Fibroblast of skin of left quadriceps (primary cell): Measurements from ENCODE around the gene MPPED1.

Source experiments
- DNase-seq, 2 experiments: peaks; one replicate each; pipeline ENCODE4 v3.0.0-alpha.2; 2013; ENCODE audit warnings: low read depth in 2 of 2

Gene MPPED1

DNA sequence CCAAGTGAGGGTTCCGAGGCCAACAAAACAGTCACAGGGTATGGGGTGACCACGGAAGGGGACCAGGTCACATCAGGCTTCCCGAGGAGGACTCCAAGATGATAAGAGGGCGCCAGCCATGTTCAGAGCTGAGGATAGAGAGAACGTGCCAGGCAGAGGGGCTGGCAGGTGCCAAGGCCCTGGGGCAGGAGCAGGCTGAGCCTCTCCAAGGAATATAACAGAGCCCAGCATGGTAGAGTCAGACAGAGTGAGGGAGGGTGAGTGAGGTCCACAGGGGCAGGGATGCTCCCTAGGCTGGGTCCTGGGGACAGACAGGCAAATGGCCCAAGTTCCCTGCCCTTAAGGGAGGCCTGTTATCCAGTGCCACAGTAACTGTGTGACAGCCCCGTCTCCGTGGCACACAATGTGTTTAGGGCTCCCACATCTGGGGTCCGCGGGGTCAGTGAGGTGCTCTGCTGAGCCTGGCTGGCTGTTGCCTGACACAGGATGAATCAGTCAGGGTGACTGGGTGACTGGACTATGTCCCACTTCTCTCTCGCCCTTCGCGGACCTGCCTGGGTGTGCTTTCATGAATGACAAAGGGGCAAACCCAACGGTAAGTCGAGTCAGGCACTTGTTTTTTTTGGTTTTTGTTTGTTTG is 105.3 kb downstream of the MPPED1 start:
- no peak for DNase-seq

DNA sequence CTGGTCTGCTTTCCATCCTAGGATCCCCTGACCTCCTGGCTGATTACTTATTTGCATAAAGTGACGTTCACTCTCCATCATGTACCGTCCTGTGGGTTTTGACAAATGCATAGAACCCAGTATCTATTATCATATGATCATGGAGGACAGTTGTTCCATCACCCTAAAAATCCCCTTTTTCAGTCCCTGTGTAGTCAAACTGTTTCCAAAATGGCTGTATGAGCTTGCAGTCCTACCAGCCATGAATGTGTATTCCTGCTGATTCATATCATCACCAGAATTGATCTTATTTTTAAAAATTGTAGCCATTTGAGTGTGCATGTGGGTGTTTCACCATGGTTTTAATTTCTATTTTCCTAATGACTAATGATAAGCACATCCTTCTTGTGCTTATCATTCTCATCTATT is 108.8 kb downstream of the MPPED1 start:
- no peak for DNase-seq

DNA sequence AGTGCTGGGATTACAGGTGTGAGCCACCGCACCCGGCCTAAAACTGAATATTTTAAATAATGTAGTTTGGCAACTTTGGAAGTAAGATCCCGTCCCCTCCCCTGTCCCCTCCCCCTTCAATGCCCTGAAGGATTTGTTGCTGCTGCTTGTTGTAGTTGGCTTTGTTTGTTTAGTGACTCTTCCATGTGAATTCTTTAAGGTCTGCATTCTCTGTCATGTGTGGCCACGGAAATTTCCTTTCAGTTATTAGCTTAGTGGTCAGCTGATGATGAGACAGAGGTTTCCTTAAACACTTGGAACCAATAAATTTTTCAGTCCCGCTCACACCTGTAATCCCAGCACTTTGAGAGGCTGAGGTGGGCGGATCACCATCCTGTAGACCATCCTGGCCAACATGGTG is 109.9 kb downstream of the MPPED1 start:
- no peak for DNase-seq

DNA sequence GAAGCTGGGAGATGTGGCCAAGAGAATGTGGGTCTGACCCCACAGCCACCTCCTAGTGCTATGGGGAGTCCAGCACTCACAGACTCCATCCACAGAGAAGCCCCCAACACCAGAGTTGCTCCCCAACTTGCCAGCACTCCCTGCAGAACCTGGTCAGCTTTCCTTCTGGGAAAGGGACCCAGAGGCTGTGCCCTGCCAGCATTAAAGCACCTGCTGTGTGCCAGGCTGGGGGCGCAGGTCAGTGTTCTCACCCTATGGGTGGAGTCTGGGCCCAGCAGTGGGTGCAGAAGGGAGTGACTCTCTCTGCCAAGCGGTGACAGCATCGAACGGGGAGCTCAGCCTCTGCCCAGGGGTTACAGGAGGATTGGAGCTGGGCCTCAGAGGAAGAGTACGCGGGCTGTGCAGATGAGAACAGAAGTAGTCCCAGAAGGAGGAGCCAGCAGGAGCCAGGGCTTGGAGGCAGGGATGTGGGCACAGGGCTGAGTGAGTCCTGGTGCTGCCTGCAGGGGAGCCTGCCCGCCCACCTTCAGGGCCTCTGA is 114.4 kb downstream of the MPPED1 start:
- no peak for DNase-seq

DNA sequence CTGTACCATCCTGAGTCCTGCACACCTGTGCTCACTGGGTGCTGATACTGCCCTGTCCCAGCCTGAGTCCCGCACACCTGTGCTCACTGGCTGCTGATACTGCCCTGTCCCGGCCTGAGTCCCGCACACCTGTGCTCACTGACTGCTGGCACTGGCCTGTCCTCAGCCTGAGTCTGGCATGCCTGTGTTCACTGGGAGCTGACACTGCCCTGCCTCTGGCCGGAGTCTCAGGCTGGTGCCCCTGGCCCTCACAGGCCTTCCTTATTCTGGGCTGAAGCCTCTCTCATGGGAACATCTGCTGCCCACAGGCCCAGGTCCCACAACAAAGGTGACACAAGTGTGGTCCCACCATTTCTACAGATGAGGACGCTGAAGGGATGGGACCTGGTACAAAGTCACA is 115.1 kb downstream of the MPPED1 start:
- DNase-seq: no peak

DNA sequence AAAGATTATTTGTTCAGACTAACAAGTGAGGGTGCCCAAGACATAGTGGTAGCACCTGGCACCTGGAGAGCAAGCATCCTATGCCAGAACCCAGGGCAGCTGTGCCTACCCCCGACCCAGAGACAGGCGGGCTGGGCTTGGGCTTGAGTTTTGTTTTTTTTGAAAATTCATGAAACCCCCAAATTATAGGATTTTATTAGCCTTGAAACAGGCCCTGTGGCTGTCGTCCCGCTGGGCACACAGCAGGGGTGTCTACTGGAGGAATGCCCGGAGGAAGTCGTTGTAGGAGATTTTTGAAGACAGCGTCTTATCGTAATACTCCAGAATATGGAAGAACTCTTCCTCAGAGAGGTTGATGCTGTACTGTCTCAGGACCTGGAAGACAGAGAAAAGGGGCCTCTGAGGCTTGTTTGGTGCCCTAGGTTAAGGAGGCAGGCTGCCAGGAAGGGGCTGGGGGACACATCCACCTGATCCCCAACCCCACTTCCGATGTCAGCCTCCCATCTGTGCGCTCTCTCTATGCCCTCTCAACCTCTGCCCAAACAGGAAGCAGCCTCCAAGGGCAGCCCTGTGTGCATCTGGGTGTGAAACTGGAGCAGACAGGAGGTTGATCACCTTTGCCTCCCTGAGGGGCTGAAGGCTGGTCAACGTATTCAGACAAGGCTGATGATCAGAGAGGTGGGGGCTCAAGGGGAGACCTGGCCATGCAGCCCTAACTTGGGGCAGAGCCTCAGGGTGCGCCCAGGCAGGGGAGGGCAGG is 117.0 kb downstream of the MPPED1 start:
- DNase-seq: no peak

DNA sequence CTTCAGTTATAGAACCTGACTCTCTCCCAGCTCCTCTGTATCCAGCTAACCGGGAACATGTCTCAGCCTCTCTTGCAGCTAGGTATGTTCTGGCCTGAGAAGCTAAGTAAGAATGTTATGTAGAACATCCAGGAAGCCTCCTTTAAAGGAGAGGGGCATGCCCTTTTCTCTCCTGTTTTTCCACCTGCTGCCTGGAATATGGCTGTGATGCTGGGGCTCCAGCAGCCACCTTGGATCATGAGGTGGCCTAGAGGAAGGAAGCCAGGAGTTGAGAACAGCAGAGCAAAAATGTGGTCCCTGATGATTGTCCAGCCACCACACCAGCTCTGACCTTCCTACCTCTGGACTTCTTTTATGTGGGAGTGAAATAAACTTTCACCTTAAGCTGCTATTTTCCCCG is 117.6 kb downstream of the MPPED1 start:
- no peak for DNase-seq

DNA sequence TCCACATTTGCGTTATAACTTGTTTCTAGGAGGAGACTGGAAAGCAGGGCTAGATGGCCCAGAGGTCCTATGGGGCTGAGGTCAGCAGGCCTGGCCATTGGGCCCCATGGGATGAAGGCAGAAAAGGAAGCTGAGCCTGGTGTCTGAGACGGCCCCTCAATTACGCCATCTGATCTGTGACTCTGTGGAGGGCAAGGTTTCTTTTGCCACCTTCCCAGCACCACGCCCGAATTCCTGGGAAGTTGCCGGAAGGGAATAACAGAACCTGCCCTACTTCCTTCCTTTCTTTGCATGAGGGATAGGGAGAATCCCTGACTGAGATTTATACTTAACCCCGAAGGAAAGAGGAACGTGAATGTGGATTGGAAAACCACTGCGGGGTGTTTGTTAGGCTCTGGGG is 118.1 kb downstream of the MPPED1 start:
- DNase-seq: no peak

DNA sequence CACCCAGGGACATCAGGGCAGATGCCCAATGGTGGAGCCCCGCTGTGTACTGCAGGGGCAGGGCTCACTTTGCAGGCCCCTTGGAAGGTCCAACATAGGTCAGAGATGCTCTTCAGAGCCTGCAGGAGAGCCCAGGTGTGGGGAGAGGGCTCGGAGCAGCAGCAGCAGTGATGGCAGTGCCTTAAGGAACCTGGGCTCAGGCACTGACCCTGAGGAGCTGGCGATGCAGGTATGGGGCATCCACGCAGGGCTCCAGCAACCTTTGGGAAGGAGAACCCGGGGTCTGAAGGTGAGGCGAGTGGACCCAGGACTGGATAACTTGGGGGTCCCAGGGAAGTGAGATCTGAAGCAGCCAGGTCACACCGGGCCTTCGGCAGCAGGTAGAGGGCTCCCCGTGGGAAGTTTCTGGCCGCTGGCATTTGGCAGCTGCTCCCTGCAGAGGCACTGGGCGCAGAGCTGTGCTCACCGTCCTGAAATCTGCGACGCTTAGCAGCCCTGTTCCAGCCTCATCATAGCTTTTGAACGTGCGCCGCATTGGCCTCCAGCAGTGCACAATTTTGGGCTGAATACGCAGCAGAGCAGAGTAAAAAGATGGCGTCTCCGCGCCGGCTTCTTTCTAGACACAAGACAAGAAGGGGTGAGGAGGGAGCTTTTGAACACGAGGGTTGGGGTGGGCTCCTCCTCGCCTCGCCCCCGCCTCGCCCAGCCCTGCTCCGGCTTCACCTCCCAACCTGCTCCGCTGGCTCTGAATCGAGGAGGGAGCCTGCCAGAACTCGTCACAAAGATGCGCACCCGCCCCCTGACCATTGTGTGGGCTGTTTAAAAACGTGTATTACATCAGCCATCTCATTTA is 118.8 kb downstream of the MPPED1 start:
- DNase-seq: no peak

DNA sequence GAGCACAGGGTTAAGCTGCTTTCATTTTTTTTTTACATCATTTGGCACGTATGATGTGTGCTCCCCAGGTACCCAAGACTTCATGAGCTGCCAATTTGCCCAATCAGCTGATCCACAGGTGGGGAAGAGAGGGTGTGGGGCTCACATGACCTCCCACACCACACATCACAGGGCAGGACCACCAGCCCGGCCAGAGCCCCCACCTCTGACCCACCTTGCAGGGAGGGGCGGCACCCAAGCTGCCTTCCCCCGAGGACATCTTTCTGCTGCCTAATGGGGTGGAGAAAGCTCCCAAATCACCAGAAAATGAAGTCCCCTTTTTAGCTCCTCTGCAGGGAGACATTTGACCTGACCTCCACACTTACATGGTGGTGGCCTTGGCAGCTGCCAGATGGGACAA is 119.8 kb downstream of the MPPED1 start:
- DNase-seq: no peak

DNA sequence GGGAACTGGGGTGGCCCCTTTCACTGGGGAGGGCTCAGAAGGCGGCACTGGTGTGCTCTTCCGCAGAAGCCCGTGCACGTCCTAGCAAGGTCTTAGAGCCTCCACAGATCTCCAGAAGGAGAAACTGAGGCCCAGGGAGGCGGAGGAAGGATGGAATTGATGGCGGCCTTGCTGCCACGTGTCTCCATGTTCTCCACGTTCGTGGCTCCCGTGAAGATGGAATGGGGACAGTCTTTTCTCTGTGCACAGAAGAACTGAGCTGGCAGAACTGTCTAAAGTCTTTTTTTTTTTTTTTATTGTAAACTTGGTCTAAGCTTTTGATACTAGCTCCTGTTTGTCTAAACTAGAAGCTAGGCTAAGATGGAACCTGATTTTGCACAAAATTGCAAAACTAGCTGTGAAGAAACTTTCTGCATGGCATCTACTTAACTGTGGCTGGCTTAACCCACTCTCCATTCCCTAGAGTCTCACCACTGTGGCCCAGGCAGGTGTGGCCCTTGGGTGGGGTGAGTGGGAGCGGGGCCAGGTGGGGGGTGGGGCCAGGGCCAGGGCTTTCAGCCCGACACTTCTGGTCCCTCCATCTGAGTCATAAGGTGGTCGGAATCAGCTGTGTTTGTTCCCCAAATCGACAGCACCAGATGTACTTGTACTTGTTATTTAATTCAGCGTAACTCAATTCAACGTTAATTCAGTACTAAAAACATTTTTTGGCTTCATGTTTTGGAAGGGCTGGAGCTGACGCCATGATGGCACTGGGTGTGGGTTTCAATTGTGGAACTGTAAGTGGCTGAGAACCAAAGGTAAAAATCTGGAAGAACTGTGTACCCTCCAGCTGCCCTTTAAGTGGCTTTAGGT is 120.7 kb downstream of the MPPED1 start:
- no peak for DNase-seq

DNA sequence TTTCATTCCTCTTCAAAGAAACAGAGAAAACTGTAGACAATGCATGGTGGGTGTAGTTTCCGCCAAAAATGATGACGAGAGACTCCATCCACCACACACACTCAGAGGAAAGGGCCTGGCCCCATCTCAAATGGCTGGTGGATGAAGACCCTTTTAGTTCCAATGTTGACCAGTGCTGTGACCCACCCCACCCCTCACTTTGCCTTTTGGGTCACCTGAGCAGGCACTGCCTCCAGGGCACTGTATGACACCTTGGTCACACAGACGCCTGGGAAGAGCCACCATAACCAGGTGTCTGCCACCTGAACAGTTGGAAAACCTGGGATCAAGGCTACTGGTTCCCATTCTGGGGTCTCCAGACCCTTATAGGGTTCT is 121.3 kb downstream of the MPPED1 start:
- DNase-seq: no peak

DNA sequence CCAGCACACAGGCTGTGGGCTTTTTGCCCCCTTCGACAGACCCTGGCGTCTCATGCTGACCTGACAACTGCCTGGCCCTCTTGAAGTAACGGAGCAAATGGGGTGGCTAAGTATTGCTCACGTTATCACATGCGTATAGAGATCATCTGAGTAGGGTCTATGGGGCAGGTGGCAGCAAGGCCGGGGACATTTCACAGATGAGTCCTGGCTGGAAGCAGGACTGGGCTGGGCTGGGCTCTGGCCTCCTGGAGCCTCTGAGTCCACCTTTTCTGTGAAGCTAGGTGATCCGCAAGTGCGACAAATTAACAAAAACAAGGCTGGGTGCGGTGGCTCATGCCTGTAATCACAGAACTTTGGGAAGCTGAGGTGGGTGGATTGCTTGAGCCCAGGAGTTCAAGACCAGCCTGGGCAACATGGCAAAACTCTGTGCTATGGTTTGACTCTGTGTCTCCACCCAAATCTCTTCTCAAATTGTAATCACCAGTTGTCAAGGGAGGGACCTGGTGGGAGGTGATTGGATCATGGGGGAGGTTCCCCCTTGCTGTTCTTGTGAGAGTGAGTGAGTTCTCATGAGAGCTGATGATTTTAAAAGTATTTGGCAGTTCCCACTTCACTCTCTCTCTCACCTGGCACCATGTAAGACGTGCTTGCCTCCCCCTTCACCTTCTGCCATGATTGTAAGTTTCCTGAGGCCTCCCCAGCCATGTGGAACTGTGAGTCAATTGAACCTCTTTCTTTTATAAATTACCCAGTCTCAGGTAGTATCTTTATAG is 122.0 kb downstream of the MPPED1 start:
- no peak for DNase-seq

DNA sequence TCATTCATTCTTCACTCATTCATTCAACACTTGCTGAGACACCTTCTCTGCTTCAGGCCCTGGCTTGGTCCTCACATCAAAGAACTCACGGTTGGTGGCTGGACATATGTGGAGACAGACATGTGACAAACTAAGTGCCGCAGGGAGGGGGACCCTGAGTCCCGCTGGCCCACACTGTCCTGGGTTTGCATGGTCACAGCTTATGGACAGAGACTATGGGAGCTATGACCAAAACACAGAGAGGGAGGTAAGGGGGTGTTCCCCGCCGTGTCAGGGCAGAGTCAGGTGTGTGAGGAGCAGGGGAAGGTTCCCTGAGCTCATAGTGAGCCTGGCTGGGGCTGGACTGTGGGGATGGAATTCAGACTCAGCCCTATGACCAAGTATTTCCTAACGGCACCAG is 123.1 kb downstream of the MPPED1 start:
- no peak for DNase-seq

DNA sequence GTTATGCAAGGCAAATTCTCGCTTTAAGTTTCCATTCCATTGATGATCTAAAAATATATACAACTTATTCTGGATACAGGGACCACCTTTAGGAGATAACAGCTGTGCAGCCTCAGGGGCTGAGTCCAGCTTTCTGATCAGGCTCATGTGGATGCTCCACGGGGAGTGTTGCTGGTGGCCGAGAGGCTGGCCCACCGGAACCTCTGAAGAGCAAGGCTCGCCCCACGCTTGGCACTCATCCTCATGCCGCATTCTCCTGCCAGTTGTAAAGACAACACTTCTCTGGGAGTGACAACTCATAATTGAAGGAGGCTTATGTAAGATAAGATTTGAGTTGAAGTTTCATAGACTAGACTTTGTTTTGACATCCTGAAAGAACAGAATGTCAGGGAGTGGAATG is 123.5 kb downstream of the MPPED1 start:
- DNase-seq: no peak

DNA sequence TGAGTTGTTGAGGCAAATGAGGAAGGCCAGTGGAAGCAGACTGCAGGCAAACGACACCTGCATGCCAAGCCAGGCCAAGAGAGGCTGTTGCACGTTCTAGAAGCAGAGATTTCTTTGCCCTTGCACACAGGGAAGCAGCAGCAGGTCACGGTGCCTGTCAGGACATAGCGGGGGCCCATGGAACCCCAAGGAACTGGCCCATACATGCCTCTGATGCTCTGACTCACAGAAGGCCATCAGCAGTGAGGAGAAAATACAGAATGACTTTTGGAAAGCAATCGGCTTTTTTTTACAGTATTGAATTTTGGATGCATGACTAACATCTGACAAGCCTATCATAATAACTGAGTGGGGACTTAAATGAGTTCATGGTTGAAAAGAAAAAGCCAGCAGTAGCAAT is 123.9 kb downstream of the MPPED1 start:
- DNase-seq: no peak

DNA sequence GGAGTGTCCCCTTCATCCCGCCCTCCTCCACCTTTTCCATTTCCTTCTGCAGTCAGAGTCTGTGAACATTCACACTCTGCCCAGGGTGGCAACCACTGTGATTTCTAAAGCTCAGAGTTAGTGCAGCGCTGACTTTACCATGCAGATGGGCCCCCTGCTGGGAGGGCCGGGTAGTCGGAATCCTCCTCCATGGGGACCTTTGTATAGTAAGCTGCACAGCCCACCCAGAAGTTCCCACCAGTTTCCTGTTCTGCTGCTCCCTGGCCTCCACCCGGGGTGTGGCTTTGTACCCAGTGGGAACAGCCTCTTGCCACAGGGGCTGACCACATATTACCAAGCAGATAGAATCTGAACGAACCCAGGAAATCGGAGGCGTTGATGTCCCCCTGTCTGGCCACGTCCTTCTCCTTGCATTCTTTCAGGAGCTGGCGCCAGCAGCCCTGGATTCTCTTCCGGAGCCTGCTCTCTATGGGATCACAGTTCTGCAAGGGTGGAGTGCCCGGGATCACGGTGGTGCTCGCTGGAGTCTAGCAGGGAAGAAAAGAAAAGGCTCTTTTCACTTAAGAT is 125.3 kb downstream of the MPPED1 start:
- no peak for DNase-seq

DNA sequence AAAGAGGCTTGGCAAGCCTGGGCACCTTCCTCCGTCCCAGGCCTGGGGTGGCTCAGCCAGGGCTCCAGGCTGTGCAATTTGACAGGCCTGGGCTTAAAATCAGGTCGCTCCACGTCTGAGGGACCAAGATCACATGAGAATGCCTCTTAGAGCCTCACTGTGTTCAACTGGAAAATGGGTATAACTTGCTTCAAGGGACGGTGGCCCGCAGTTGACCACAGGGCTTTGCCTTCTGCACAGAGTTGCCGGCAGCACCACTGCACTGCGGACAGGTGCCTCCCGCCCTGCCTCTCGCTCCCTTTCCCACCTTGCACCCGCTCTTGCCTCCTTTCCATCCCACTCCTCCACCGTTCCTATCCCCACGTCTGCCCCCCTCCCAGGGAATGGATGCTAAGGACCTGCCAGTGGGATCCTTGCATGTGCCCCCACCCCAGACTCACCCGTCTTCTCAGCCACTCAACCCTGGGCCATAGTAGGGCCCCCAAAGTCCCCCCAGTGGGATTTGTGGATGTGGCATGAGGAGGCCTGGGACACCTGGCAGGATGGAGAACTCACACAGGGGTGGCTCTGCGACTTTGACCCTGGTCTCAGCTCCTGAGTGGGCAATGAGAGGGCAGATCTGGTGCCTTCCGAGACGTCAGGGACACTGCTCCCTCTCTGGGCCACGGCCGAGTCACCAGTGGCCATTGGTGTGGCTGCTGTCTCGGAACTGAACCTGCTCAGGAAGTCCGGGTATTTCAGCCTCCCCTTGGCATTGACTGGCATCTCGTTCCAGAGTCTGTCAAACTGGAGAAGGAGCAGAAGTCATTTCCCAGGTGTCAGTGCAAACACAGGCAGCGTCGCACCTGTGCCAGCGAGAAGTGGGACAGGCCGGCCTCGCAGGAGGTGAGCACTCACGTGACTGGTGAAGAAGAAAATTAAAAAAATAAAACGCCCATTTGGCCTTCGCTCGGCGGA is 128.0 kb downstream of the MPPED1 start:
- no peak for DNase-seq

DNA sequence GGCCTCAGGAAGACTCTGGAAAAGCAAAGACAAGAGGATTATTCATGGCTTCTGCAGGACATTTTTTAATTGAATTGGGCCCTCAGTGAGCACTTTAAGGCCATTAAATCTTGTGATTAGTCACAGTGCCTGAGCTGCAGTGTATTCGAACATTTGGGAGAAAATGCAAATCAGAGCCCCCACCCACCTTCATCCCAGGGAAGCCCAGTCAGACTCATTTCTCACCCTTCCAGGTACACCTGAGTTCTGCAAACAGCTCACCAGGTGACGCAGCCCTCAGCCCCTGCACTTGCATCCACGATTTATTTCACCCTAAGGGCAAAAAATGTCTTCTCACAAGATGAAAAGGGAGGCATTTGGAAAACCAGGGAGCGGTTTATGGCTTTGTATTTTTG is 128.7 kb downstream of the MPPED1 start:
- no peak for DNase-seq
